HG02870 (cell line): Measurements from ENCODE around the gene COBL.

Source experiments
- ATAC-seq: cut with Tn5 transposase; IDR thresholded peaks from one replicate; pipeline ENCODE4 v1.9.1; 2021; ENCODE audit warnings: mild to moderate bottlenecking, moderate library complexity; ENCODE audit not compliant: unreplicated experiment

COBL gene

GRCh38 chr7:51276091-51276605 lies 40.5 kb downstream of the COBL start:
- ATAC-seq, result no peak

GRCh38 chr7:51275532-51275931 lies 41.1 kb downstream of the COBL start:
- ATAC-seq, result no peak

- no peak for ATAC-seq
Observed at GRCh38 chr7:51274955-51275354, 41.7 kb downstream of the COBL start.

GRCh38 chr7:51274001-51274400 lies 42.6 kb downstream of the COBL start:
- no peak for ATAC-seq

- ATAC-seq, result no peak
Observed at GRCh38 chr7:51273360-51273759, 43.2 kb downstream of the COBL start.

- no peak for ATAC-seq
Observed at GRCh38 chr7:51270965-51271364, 45.6 kb downstream of the COBL start.

- ATAC-seq, result no peak
Observed at GRCh38 chr7:51269911-51270310, 46.7 kb downstream of the COBL start.

- ATAC-seq, result no peak
Observed at GRCh38 chr7:51269321-51269720, 47.3 kb downstream of the COBL start.

GRCh38 chr7:51268859-51269258 lies 47.8 kb downstream of the COBL start:
- ATAC-seq, result no peak

GRCh38 chr7:51267169-51267568 lies 49.4 kb downstream of the COBL start:
- ATAC-seq, result no peak

GRCh38 chr7:51265066-51265907 lies 51.3 kb downstream of the COBL start:
- no peak for ATAC-seq

- no peak for ATAC-seq
Observed at GRCh38 chr7:51263631-51264484, 52.8 kb downstream of the COBL start.

GRCh38 chr7:51262796-51263531 lies 53.6 kb downstream of the COBL start:
- no peak for ATAC-seq

- ATAC-seq, result no peak
Observed at GRCh38 chr7:51261950-51262795, 54.4 kb downstream of the COBL start.

GRCh38 chr7:51261117-51261835 lies 55.3 kb downstream of the COBL start:
- no peak for ATAC-seq

GRCh38 chr7:51260516-51260915 lies 56.1 kb downstream of the COBL start:
- no peak for ATAC-seq

- ATAC-seq, result no peak
Observed at GRCh38 chr7:51259766-51260165, 56.8 kb downstream of the COBL start.

GRCh38 chr7:51256916-51257315 lies 59.7 kb downstream of the COBL start:
- ATAC-seq, result no peak

GRCh38 chr7:51256209-51256781 lies 60.3 kb downstream of the COBL start:
- no peak for ATAC-seq
